Heart left ventricle (tissue), 16 donors: Measurements from ENCODE around the gene SUCNR1. TPM values are rescaled to one million over a fixed set of nuclear protein-coding genes. Genes with fewer than 3 reads are reported as not detected.
A peak's percentile ranks its signal among the peaks of the same experiment; 100 is the strongest.
"Not testable (repeated sequence)": the region's sequence is repeated elsewhere in the genome, so short reads cannot be mapped to it uniquely, and the experiment has no call there.

Experiments
- ATAC-seq, 4 donors: fragments of 200-7000 bp; cut with Tn5 transposase; one replicate each; pipeline ENCODE4 v1.9.1; 2020 to 2022; ENCODE audit warnings: moderate library complexity in 4 of 4, mild to moderate bottlenecking in 3 of 4, moderate number of reproducible peaks in 1 of 4
- DNase-seq, 5 donors: peaks; one replicate each; pipeline ENCODE4 v3.0.0-alpha.2; 2020
- H3K27ac ChIP-seq, 12 donors: fragments of 200-600 bp; sonication (generic) in 4 of 12; one replicate each; pipeline versions ENCODE4 v1.5.0 to v1.8.0; 2016 to 2022; ENCODE audit warnings: mild to moderate bottlenecking in 2 of 12
- H3K27me3 ChIP-seq, 9 donors: fragments of 200-600 bp; sonication (generic) in 2 of 9; one replicate each; pipeline versions ENCODE4 v1.5.1 to v1.8.0; 2016 to 2022; ENCODE audit warnings: mild to moderate bottlenecking in 3 of 9
- H3K36me3 ChIP-seq, 9 donors: fragments of 200-600 bp; sonication (generic) in 2 of 9; one replicate each; pipeline versions ENCODE4 v1.5.0 to v1.8.0; 2018 to 2022; ENCODE audit warnings: mild to moderate bottlenecking in 2 of 9
- H3K4me1 ChIP-seq, 12 donors: fragments of 200-600 bp; sonication (generic) in 4 of 12; one replicate each; pipeline versions ENCODE4 v1.5.0 to v1.8.0; 2016 to 2022; ENCODE audit warnings: mild to moderate bottlenecking in 3 of 12
- H3K4me3 ChIP-seq, 12 donors: fragments of 200-600 bp; sonication (generic) in 4 of 12; one replicate each; pipeline versions ENCODE4 v1.5.0 to v1.8.0; 2017 to 2022; ENCODE audit warnings: mild to moderate bottlenecking in 9 of 12, moderate library complexity in 4 of 12
- H3K9me3 ChIP-seq, 12 donors: fragments of 200-600 bp; sonication (generic) in 4 of 12; one replicate each; pipeline versions ENCODE4 v1.5.0 to v1.8.0; 2016 to 2022; ENCODE audit warnings: mild to moderate bottlenecking in 1 of 12
- POLR2A ChIP-seq, 2 donors: fragments of 450-650 bp; IDR thresholded peaks; one replicate each; pipeline ENCODE4 v1.6.1; 2017; ENCODE audit warnings: antibody characterized with exemption in 2 of 2, mild to moderate bottlenecking in 2 of 2, moderate library complexity in 2 of 2
- WGBS, 4 donors: extraction: QIAGEN DNeasy Blood & Tissue Kit in 2 of 4; methylation state at CpG; one replicate each; pipeline versions ENCODE4 v1.1.5 to v1.1.7; 2013 to 2018; 5-methylcytosine and 5-hydroxymethylcytosine counted together
- intact Hi-C, 10 donors: fragments of 100-400 bp; cut with DNase I; formaldehyde crosslinking; loops; one replicate each; pipeline versions ENCODE4 v1.11.1 to v1.14.2; 2022
- polyA plus RNA-seq, 2 donors: library from polyadenylated mRNA; stranded (reverse); fragments of 200-250 nt; gene quantifications; one replicate each; pipeline ENCODE4 v1.2.3, GENCODE V29; 2013
- total RNA-seq, 9 donors: library from RNA; depleted of rRNA in 2 of 9; stranded (reverse); fragments of >200 nt in 2 of 9; fragmentation: NEBNext Ultra II Directional in 3 of 9; extraction: Animal tissue kit (Norgen Biotek cat#: 25700) in 3 of 9; gene quantifications; one replicate each; pipeline versions ENCODE4 v1.1.0 to v1.2.4, GENCODE V29; 2016 to 2023
- TF ChIP-seq, protein P1 (sequence below), 12 donors: fragments of 200-600 bp; sonication (generic) in 4 of 12; IDR thresholded peaks; one replicate each; pipeline versions ENCODE4 v1.5.0 to v1.8.0; 2018 to 2022; ENCODE audit warnings: antibody characterized with exemption in 12 of 12, mild to moderate bottlenecking in 5 of 12
- donor health status: ischemic (EF 13 %, LVEDD 7.1; RV severe dilation, severe dysfunction).
- donor health status: healthy with polysubstance abuse.
- donor health status: DM: no; HTN: yes; CAD: no.
- donor health status: DM: no; HTN: no; CAD: no.
- donor health status: ischemic (EF 25% LVEDD 6.9; RV normal size, moderate dysfunction).
- donor health status: ischemic (EF 25% LVEDD 5.7; RV mildly dilated, moderate dysfunction).
- donor health status: healthy.
- donor health status: DM: yes; HTN: yes; CAD: no.
- donor health status: ischemic (EF 35%, LVEDD 5.7; RV mildly dilated, moderate dysfunction).
- donor health status: nonischemic (EF 11% LVEDD 7.7; RV severe dilation, severe dysfunction).
- donor health status: DM: yes; HTN: yes; CAD: no.
- donor health status: PGD.
- donor health status: ischemic (EF 29% LVEDD 5.4; RV normal size, mild dysfunction).
- donor health status: nonischemic (EF 23%, LVEDD 6.1; RV moderate dilation, normal function).

Gene SUCNR1
- total and polyA plus RNA-seq, 11 donors: 0.07 to 7.2 (median 0.18) TPM; not detected in 1

DNA sequence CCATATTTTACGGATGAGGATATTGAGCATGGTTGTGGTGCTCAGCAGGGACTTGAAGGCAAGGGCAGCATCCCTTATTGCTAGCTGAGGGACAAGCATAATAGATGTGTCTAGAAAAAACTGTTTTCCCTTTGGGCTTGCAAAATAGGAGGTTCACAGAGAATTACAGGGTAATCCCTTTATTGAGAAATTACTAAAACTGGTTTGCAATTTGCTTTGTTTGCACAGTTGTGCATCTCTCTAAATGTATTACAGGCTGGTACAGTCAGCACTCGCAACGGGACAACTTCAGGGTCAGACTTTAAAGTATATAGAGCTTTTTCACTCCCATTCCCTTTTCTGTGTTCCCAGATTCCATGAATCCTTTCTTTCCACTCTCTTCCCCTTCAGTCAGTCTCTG is 51.3 kb downstream of the SUCNR1 start:
- DNase-seq: no peak
- Histone ChIP-seq H3K4me3 (no peak overlapping the region), H3K4me1 (peaks cover 0 to 10% (median 0%) of the 10 kb centered on the region in 12 donors), H3K27ac (no peak overlapping the region), H3K27me3 (no peaks in the 10 kb centered on the region), H3K36me3 (no peaks in the 10 kb centered on the region), H3K9me3 (no peaks in the 10 kb centered on the region)
- intact Hi-C loops: no loop called here
- WGBS, 4 donors: 95 to 97% (median 96%) methylated on average over 3 of the region's 3 CpGs
- TF ChIP-seq, protein P1, sequence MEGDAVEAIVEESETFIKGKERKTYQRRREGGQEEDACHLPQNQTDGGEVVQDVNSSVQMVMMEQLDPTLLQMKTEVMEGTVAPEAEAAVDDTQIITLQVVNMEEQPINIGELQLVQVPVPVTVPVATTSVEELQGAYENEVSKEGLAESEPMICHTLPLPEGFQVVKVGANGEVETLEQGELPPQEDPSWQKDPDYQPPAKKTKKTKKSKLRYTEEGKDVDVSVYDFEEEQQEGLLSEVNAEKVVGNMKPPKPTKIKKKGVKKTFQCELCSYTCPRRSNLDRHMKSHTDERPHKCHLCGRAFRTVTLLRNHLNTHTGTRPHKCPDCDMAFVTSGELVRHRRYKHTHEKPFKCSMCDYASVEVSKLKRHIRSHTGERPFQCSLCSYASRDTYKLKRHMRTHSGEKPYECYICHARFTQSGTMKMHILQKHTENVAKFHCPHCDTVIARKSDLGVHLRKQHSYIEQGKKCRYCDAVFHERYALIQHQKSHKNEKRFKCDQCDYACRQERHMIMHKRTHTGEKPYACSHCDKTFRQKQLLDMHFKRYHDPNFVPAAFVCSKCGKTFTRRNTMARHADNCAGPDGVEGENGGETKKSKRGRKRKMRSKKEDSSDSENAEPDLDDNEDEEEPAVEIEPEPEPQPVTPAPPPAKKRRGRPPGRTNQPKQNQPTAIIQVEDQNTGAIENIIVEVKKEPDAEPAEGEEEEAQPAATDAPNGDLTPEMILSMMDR (IDR thresholded peaks at IDR 0.05): no peak
- no peak for TF ChIP-seq POLR2A (IDR thresholded peaks at IDR 0.05)
- ATAC-seq: no peak

DNA sequence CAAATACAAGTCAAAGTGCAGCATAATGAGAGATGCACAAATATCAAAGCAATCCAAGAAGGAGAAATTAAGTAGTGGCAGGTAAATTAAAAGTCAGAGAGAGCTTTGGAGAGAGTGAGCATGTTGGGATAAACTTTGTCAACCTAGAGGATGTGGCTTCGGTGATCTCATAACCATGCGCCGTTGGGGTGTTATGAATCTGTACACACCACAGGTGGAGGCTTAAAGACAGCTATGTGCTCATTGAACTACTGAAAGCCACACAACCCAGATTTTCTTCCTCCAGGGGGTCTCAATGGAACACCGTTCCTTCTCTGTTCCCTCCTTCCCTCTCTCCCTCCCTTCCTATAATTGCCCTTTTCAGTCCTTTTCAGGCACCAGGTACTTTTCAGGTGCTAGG is 52.0 kb downstream of the SUCNR1 start:
- Histone ChIP-seq H3K4me3 (no peak overlapping the region), H3K9me3 (no peaks in the 10 kb centered on the region), H3K27ac (no peak overlapping the region), H3K4me1 (peaks cover 0 to 10% (median 0%) of the 10 kb centered on the region in 12 donors), H3K27me3 (no peaks in the 10 kb centered on the region), H3K36me3 (no peaks in the 10 kb centered on the region)
- TF ChIP-seq, protein P1 (IDR thresholded peaks at IDR 0.05): no peak
- no peak for TF ChIP-seq POLR2A (IDR thresholded peaks at IDR 0.05)
- DNase-seq (no peak), ATAC-seq (no peak)
- intact Hi-C loops: no loop called here
- 89 to 96% (median 95%) methylated on average over 4 of the region's 4 CpGs for WGBS, 4 donors

DNA sequence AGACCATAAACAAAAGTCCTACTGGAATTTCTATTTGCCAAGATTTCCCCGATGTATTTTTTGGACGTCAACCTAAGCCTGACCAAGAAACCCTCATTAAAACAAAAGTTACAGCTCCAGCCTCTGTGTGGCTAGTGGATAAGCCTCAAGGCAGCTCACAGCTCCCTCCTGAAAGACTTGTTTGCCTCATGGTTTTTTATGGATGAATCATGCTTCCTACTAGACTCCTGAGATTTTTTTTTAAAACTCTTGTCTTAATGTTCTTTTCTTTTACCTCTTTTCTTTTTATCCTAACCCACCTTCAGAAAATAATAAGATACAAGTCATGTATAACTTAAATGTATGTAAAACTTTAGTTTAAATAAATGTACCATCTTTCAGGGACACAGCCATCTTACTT is 52.4 kb downstream of the SUCNR1 start:
- H3K27me3 ChIP-seq: no peaks in the 10 kb centered on the region
- no peaks in the 10 kb centered on the region for H3K36me3 ChIP-seq
- H3K27ac ChIP-seq: no peak overlapping the region
- 49 to 92% (median 84%) methylated on average over 2 of the region's 2 CpGs for WGBS, 4 donors
- DNase-seq: no peak
- no peaks in the 10 kb centered on the region for H3K9me3 ChIP-seq
- H3K4me1 ChIP-seq: peaks cover 0 to 10% (median 0%) of the 10 kb centered on the region in 12 donors
- ATAC-seq: no peak
- no peak for TF ChIP-seq POLR2A (IDR thresholded peaks at IDR 0.05)
- no peak overlapping the region for H3K4me3 ChIP-seq
- intact Hi-C loops: no loop called here

DNA sequence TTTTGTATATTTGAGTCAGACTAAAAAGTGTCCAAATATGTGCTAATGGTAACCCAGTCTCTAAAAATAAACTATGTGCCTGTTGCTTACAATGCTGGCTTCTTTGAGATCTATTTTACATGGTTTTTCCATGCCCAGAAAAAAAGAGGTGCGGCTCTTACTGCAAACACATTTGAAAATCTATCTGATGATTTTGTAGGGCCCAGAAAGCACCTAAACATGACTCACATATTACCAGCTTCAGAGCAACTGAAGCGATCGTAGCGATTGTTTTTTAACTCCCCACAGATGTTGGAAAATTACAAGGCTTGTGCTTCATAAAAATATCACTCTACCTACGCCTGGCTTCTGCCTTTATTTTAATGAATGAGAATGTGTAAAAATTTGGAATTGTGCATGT is 53.5 kb downstream of the SUCNR1 start:
- Histone ChIP-seq H3K4me3 (peak overlapping the region in 1 of 12 donors; percentile 43), H3K27me3 (no peaks in the 10 kb centered on the region), H3K27ac (no peak overlapping the region), H3K36me3 (no peaks in the 10 kb centered on the region), H3K4me1 (peaks cover 0 to 10% (median 0%) of the 10 kb centered on the region in 12 donors), H3K9me3 (no peaks in the 10 kb centered on the region)
- TF ChIP-seq, protein P1 (IDR thresholded peaks at IDR 0.05): no peak
- no peak for TF ChIP-seq POLR2A (IDR thresholded peaks at IDR 0.05)
- DNase-seq: no peak
- intact Hi-C loops: no loop called here
- WGBS, 4 donors: 91 to 93% (median 92%) methylated on average over 5 of the region's 5 CpGs
- ATAC-seq: no peak

DNA sequence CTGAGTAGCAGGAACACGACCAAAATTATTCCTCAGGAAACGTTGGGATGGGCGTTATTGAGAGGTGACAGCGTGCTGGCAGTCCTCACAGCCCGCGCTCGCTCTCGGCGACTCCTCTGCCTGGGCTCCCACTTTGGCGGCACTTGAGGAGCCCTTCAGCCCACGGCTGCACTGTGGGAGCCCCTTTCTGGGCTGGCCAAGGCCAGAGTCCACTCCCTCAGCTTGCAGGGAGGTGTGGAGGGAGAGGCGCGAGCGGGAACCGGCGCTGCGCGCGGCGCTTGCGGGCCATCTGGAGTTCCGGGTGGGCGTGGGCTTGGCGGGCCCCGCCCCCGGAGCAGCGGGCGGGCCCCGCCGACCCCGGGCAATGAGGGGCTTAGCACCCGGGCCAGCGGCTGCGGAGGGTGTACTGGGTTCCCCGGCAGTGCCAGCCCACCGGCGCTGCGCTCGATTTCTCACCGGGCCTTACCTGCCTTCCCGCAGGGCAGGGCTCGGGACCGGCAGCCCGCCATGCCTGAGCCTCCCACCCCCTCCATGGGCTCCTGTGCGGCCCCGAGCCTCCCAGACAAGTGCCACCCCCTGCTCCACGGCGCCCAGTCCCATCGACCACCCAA is 54.6 kb downstream of the SUCNR1 start:
- WGBS, 4 donors: 95 to 96% (median 95%) methylated on average over 29 to 49 of the region's 49 CpGs
- ATAC-seq, H3K4me1 ChIP-seq, H3K9me3 ChIP-seq, DNase-seq, intact Hi-C loops, H3K27me3 ChIP-seq, H3K27ac ChIP-seq, H3K36me3 ChIP-seq: not testable (repeated sequence)
- H3K4me3 ChIP-seq: peak overlapping the region in 1 of 12 donors; percentile 43
